BLaER1 treated with 17β-estradiol and CSF1 and Interleukin-3, amounts not matched to agents 10 nM and 100 nM (cell line): ENCODE data around the gene SDK1.
"Not testable (repeated sequence)": the region's sequence is repeated elsewhere in the genome, so short reads cannot be mapped to it uniquely, and the experiment has no call there.

Experiments used
- H3K27ac ChIP-seq, 11 experiments: shearing (Covaris generic); formaldehyde crosslinking; 2 replicates each; pipeline ENCODE4 v1.8.1; 2022
- H3K27me3 ChIP-seq, 11 experiments: shearing (Covaris generic); formaldehyde crosslinking; 2 replicates each; pipeline ENCODE4 v1.8.1; 2022
- H3K36me3 ChIP-seq, 11 experiments: shearing (Covaris generic); formaldehyde crosslinking; 2 replicates each; pipeline ENCODE4 v1.8.1; 2022
- H3K4me1 ChIP-seq, 10 experiments: shearing (Covaris generic); formaldehyde crosslinking; 2 replicates each; pipeline ENCODE4 v1.8.1; 2022
- H3K4me2 ChIP-seq, 11 experiments: shearing (Covaris generic); formaldehyde crosslinking; 2 replicates each; pipeline ENCODE4 v1.8.1; 2022
- H3K4me3 ChIP-seq, 10 experiments: shearing (Covaris generic); formaldehyde crosslinking; 2 replicates each; pipeline ENCODE4 v1.8.1; 2022
- H3K9ac ChIP-seq, 11 experiments: shearing (Covaris generic); formaldehyde crosslinking; 2 replicates each; pipeline ENCODE4 v1.8.1; 2022
- H3K9me3 ChIP-seq, 11 experiments: shearing (Covaris generic); formaldehyde crosslinking; replicated peaks in 1 of 11; 2 replicates each; pipeline ENCODE4 v1.8.1; 2022
- H4K20me1 ChIP-seq, 11 experiments: shearing (Covaris generic); formaldehyde crosslinking; 2 replicates each; pipeline ENCODE4 v1.8.1; 2022
- Cebpa-rat ChIP-seq, 11 experiments: shearing (Covaris generic); IDR thresholded peaks; 2 replicates each; pipeline ENCODE4 v1.8.1; 2022

The SDK1 gene

DNA sequence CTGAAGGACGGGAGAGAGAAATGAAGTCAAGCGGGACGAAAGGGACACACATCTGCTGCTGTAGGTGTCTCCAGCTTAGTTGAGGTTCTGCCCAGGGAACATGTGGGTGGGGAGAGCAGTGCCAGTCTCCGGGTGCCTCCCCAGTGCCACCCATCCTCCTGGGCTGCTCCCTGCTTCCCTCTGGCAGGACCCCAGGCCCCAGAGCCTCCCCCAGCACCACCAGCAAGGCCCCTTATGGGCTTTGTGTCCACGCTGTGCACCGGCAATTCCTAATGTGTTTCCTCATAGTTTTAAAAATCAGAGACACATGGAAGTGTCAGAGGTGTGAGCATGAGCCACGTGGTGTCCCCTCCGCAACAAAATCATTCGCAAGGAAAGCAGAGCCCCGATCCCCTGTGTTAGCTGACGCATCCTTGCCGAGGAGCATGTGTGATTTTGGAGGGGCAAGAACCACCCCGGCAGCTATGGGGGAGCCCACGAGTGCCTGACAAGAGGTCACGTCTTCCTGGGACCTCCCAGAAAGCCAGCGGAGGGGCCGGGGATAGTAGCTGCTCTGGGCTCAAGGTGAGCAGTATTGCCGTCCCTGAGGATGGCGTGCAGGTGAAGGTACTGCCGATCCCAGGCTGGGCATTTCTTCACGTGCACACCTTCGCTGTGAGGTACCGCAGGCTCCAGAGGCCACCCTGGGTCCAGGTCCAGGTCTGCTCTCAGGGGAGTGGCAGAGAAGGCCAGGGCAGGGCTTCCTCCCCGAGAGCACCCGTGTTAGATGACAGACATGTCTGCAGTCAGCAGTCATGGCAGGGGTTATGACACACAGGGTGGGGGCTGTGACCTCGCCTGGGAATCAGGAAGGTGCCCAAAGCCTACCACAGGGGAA lies 932.8 kb downstream of the SDK1 start:
- Histone ChIP-seq H3K4me2 (no peak overlapping the region), H3K36me3 (no peaks in the 10 kb centered on the region), H4K20me1 (no peaks in the 10 kb centered on the region; a peak in 1 of 22 replicates), H3K9me3 (no peaks in the 10 kb centered on the region), H3K27ac (no peak overlapping the region), H3K9ac (no peak overlapping the region), H3K4me3 (no peak overlapping the region), H3K4me1 (peaks cover 0 to 5% (median 0%) of the 10 kb centered on the region in 10 experiments; a peak in 1 of 20 replicates), H3K27me3 (no peaks in the 10 kb centered on the region)
- no peak for TF ChIP-seq Cebpa-rat (IDR thresholded peaks at IDR 0.05)

GRCh38 chr7:4234498-4234855 lies 933.4 kb downstream of the SDK1 start:
- Histone ChIP-seq H3K36me3 (no peaks in the 10 kb centered on the region), H3K9me3 (no peaks in the 10 kb centered on the region), H3K4me2 (no peak overlapping the region), H4K20me1 (no peaks in the 10 kb centered on the region; a peak in 1 of 22 replicates), H3K4me3 (no peak overlapping the region), H3K4me1 (no peaks in the 10 kb centered on the region; a peak in 1 of 20 replicates), H3K27ac (no peak overlapping the region), H3K9ac (no peak overlapping the region), H3K27me3 (no peaks in the 10 kb centered on the region)
- TF ChIP-seq Cebpa-rat (IDR thresholded peaks at IDR 0.05): no peak

- no peak overlapping the region for H3K9ac ChIP-seq
- no peaks in the 10 kb centered on the region; a peak in 1 of 22 replicates for H4K20me1 ChIP-seq
- no peak overlapping the region for H3K4me3 ChIP-seq
- no peak for TF ChIP-seq Cebpa-rat (IDR thresholded peaks at IDR 0.05)
- no peak overlapping the region for H3K4me2 ChIP-seq
- H3K27me3 ChIP-seq: no peaks in the 10 kb centered on the region
- no peaks in the 10 kb centered on the region for H3K36me3 ChIP-seq
- no peaks in the 10 kb centered on the region for H3K9me3 ChIP-seq
- no peak overlapping the region for H3K27ac ChIP-seq
- no peaks in the 10 kb centered on the region for H3K4me1 ChIP-seq
These were observed 933.8 kb downstream of the SDK1 start for GRCh38 chr7:4234886-4235285.

- Histone ChIP-seq H4K20me1 (no peaks in the 10 kb centered on the region; a peak in 1 of 22 replicates), H3K9ac (no peak overlapping the region), H3K36me3 (no peaks in the 10 kb centered on the region), H3K4me3 (no peak overlapping the region), H3K27ac (no peak overlapping the region), H3K4me1 (peaks cover 0 to 2% (median 0%) of the 10 kb centered on the region in 10 experiments; a peak in 5 of 20 replicates), H3K9me3 (no peaks in the 10 kb centered on the region), H3K4me2 (no peak overlapping the region), H3K27me3 (no peaks in the 10 kb centered on the region)
- TF ChIP-seq Cebpa-rat (IDR thresholded peaks at IDR 0.05): no peak
These were observed 934.5 kb downstream of the SDK1 start for GRCh38 chr7:4235596-4235995.

DNA sequence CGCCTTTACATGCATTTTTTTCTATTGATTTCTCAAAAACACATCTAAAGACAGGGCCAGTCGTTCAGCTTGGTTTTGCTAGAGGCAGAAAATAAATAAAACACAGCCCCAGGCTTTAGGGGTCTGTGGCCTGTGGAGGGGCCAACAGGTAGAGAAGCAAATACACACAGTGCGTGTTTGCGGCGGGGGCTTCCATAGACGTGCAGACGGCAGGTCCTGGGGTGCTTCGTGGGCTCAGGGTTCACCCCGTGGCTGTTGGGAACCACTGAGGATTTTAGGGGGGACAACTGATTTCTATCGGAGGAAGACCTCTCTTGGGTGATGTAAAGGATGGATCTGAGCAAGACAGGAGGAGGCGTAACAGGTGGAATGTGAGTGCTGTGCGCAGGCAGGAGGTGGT lies 935.3 kb downstream of the SDK1 start:
- Histone ChIP-seq H3K36me3 (no peaks in the 10 kb centered on the region), H3K9ac (no peak overlapping the region), H3K27ac (no peak overlapping the region), H3K4me2 (no peak overlapping the region), H3K27me3 (no peaks in the 10 kb centered on the region), H4K20me1 (no peaks in the 10 kb centered on the region; a peak in 1 of 22 replicates), H3K4me3 (no peak overlapping the region), H3K4me1 (peaks cover 0 to 10% (median 0%) of the 10 kb centered on the region in 10 experiments; a peak in 6 of 20 replicates), H3K9me3 (no peaks in the 10 kb centered on the region)
- TF ChIP-seq Cebpa-rat (IDR thresholded peaks at IDR 0.05): no peak

GRCh38 chr7:4236873-4237272 lies 935.8 kb downstream of the SDK1 start:
- peaks cover 0 to 12% (median 0%) of the 10 kb centered on the region in 10 experiments; a peak in 6 of 20 replicates for H3K4me1 ChIP-seq
- H4K20me1 ChIP-seq, H3K36me3 ChIP-seq, H3K4me3 ChIP-seq, H3K9ac ChIP-seq, H3K27ac ChIP-seq, H3K27me3 ChIP-seq, H3K4me2 ChIP-seq, H3K9me3 ChIP-seq: not testable (repeated sequence)

DNA sequence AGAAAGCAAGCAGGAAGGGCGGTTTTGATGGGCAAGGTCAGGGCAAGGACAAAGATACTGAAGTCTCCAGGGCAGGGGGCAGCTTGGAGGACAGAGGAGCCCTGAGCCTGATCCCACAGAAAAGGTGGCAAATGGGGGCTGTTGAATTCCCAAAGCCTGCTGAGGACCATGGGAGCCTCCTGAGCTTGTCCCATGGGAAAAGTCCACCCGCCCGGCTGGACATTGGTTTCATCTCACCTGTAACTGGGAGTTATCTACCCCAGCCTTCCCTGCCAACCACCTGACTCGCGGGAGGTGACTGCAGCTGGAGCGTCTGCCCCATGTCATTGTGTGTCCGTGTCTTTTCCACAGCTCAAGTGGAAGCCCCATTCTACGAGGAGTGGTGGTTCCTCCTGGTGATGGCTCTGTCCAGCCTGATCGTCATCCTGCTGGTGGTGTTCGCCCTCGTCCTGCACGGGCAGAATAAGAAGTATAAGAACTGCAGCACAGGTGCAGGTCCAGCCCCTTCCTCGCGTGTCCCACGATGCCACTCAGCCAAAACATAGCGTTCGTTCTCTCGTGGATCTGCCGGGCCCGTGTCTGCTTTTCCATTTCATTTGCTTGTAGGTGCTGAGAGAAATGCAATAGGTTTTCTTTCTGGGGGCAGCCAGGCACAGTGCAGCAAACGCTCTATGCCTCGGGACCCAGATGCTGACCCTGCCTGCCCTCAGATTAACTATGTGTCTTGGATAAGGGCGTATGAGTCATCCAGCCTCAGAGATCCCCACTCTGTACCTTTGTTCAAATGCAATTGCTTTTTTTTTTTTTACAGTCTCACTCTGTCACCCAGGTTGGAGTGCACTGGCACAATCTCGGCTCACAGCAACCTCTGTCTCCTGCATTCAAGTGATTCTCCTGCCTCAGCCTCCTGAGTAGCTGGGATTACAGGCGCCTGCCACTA lies 936.5 kb downstream of the SDK1 start:
- Histone ChIP-seq H3K4me3 (no peak overlapping the region), H3K27ac (no peak overlapping the region), H3K4me2 (no peak overlapping the region), H3K9me3 (no peaks in the 10 kb centered on the region; a peak in 1 of 22 replicates), H3K9ac (no peak overlapping the region), H3K4me1 (peaks cover 0 to 12% (median 0%) of the 10 kb centered on the region in 10 experiments; a peak in 6 of 20 replicates), H3K36me3 (no peaks in the 10 kb centered on the region), H4K20me1 (no peaks in the 10 kb centered on the region; a peak in 1 of 22 replicates), H3K27me3 (no peaks in the 10 kb centered on the region)
- no peak for TF ChIP-seq Cebpa-rat (IDR thresholded peaks at IDR 0.05)

DNA sequence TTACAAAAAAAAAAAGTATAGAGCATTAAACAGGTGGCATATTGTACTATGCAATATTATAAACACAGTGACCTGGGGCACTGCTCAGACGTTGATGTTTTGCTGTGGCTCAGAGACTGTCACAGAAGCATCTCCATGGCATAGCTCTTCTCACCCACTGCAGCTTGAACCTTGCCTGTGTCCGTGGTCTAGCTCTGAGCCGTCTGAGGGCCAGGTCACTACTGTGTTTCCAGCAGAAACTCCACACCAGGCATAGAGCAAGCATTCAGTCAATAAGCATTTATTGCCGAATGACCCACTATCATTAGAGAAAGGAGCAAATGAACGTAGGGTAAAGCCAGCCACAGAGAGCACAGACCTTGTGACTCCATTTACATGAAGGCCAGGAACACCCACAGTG lies 937.8 kb downstream of the SDK1 start:
- TF ChIP-seq Cebpa-rat (IDR thresholded peaks at IDR 0.05): no peak
- Histone ChIP-seq H3K9me3 (peaks cover 0 to 7% (median 0%) of the 10 kb centered on the region in 11 experiments; a peak in 1 of 22 replicates), H3K27me3 (no peaks in the 10 kb centered on the region), H3K27ac (no peak overlapping the region), H4K20me1 (no peaks in the 10 kb centered on the region), H3K4me2 (no peak overlapping the region), H3K4me3 (no peak overlapping the region), H3K4me1 (peaks cover 0 to 12% (median 0%) of the 10 kb centered on the region in 10 experiments; a peak in 6 of 20 replicates), H3K36me3 (no peaks in the 10 kb centered on the region), H3K9ac (no peak overlapping the region)

GRCh38 chr7:4240042-4240441 lies 939.0 kb downstream of the SDK1 start:
- Histone ChIP-seq H3K4me2 (no peak overlapping the region), H3K27me3 (no peaks in the 10 kb centered on the region), H3K36me3 (no peaks in the 10 kb centered on the region), H4K20me1 (no peaks in the 10 kb centered on the region), H3K9ac (no peak overlapping the region), H3K9me3 (peaks cover 0 to 18% (median 7%) of the 10 kb centered on the region in 11 experiments; a peak in 7 of 22 replicates), H3K4me1 (peaks cover 0 to 12% (median 0%) of the 10 kb centered on the region in 10 experiments; a peak in 6 of 20 replicates), H3K4me3 (no peak overlapping the region), H3K27ac (no peak overlapping the region)
- TF ChIP-seq Cebpa-rat (IDR thresholded peaks at IDR 0.05): no peak
